Measurements from ENCODE around the gene PRRG2.

GRCh38 chr19:49590071-49590970 lies 9.2 kb downstream of the PRRG2 start:
- TF ChIP-seq CTCF (conservative IDR thresholded peaks at IDR 0.05; ENCODE audit: low read depth, low read length) (no peak), EZH2 (IDR thresholded peaks at IDR 0.05; ENCODE audit: low read length, unreplicated experiment) (no peak), EZH2phosphoT487 (IDR thresholded peaks at IDR 0.05; ENCODE audit: borderline replicate concordance, low read length) (no peak)
